GM23338 (cell line): ENCODE measurements around the gene TSPEAR. TPM values are rescaled to one million over a fixed set of nuclear protein-coding genes. Genes with fewer than 3 reads are reported as not detected.

ENCODE experiments used
- ATAC-seq: fragments of 200-7000 bp; cut with Tn5 transposase; 3 replicates; pipeline ENCODE4 v1.9.1; 2020
- DNase-seq: peaks from one replicate; pipeline ENCODE4 v3.0.0-alpha.2; 2015; ENCODE audit warnings: low spot score
- H2AFZ ChIP-seq: fragments of 200-600 bp; sonication (generic); 2 replicates; pipeline ENCODE4 v1.8.0; 2016; ENCODE audit warnings: antibody characterized with exemption, mild to moderate bottlenecking, moderate library complexity
- H3F3A ChIP-seq: fragments of 200-600 bp; sonication (generic); replicated peaks from 2 replicates; pipeline ENCODE4 v1.8.0; 2017; ENCODE audit warnings: antibody characterized with exemption, mixed run types, low read depth
- H3K27ac ChIP-seq: fragments of 200-600 bp; sonication (generic); 2 replicates; pipeline ENCODE4 v1.6.1; 2016; ENCODE audit warnings: low read depth
- H3K27me3 ChIP-seq: fragments of 200-600 bp; sonication (generic); 2 replicates; pipeline ENCODE4 v1.8.0; 2016; ENCODE audit warnings: mild to moderate bottlenecking, mixed run types, moderate library complexity; ENCODE audit not compliant: insufficient read depth
- H3K36me3 ChIP-seq: fragments of 200-600 bp; sonication (generic); 2 replicates; pipeline ENCODE4 v1.8.0; 2016; ENCODE audit warnings: mild to moderate bottlenecking; ENCODE audit not compliant: insufficient read depth
- H3K4me1 ChIP-seq: fragments of 200-600 bp; sonication (generic); 2 replicates; pipeline ENCODE4 v1.8.0; 2016; ENCODE audit warnings: mild to moderate bottlenecking, moderate library complexity; ENCODE audit not compliant: insufficient read depth
- H3K4me2 ChIP-seq: fragments of 200-600 bp; sonication (generic); 2 replicates; pipeline ENCODE4 v1.7.1; 2017; ENCODE audit warnings: mixed run types
- H3K4me3 ChIP-seq: fragments of 200-600 bp; sonication (generic); 2 replicates; pipeline ENCODE4 v1.6.1; 2016; ENCODE audit warnings: mixed run types
- H3K79me2 ChIP-seq: fragments of 200-600 bp; sonication (generic); replicated peaks from 2 replicates; pipeline ENCODE4 v1.8.0; 2017; ENCODE audit warnings: mild to moderate bottlenecking; ENCODE audit not compliant: insufficient read depth
- H3K9me2 ChIP-seq: fragments of 200-600 bp; sonication (generic); 2 replicates; pipeline ENCODE4 v1.8.0; 2017; ENCODE audit not compliant: insufficient read depth
- H4K20me1 ChIP-seq: fragments of 200-600 bp; sonication (generic); replicated peaks from 2 replicates; pipeline ENCODE4 v1.8.0; 2017; ENCODE audit warnings: mild to moderate bottlenecking; ENCODE audit not compliant: insufficient read depth
- H3K27ac Mint-ChIP-seq: 2 replicates; pipeline ENCODE4 v1.8.0; 2020; ENCODE audit warnings: inconsistent platforms, mild to moderate bottlenecking, moderate library complexity, mixed read lengths
- H3K27me3 Mint-ChIP-seq: 3 replicates; pipeline ENCODE4 v1.8.0; 2022; ENCODE audit warnings: low read depth, mild to moderate bottlenecking, moderate library complexity, mixed read lengths, inconsistent platforms; ENCODE audit not compliant: insufficient read depth, poor library complexity
- H3K36me3 Mint-ChIP-seq: 3 replicates; pipeline ENCODE4 v1.8.0; 2021; ENCODE audit warnings: low read depth, mild to moderate bottlenecking, inconsistent platforms, moderate library complexity, mixed read lengths
- H3K4me1 Mint-ChIP-seq: 3 replicates; pipeline ENCODE4 v1.8.0; 2020; ENCODE audit warnings: mild to moderate bottlenecking, inconsistent platforms, mixed read lengths
- H3K4me3 Mint-ChIP-seq: 3 replicates; pipeline ENCODE4 v1.8.0; 2021; ENCODE audit warnings: moderate library complexity, mild to moderate bottlenecking, inconsistent platforms, mixed read lengths
- H3K9me3 Mint-ChIP-seq: 3 replicates; pipeline ENCODE4 v1.8.0; 2020; ENCODE audit warnings: moderate library complexity, mild to moderate bottlenecking, inconsistent platforms, mixed read lengths
- JUNB ChIP-seq: IDR thresholded peaks from one replicate; pipeline ENCODE4 v1.6.1; 2016; ENCODE audit warnings: antibody characterized with exemption; ENCODE audit not compliant: unreplicated experiment
- NANOG ChIP-seq: IDR thresholded peaks from 2 replicates; pipeline ENCODE4 v1.6.1; 2016; ENCODE audit warnings: antibody characterized with exemption, borderline replicate concordance
- STAT1 ChIP-seq: IDR thresholded peaks from one replicate; pipeline ENCODE4 v1.6.1; 2016; ENCODE audit warnings: antibody characterized with exemption; ENCODE audit not compliant: unreplicated experiment
- ZNF114 ChIP-seq: fragments of 250-450 bp; sonication (Bioruptor Pico); IDR thresholded peaks from 2 replicates; pipeline ENCODE4 v1.5.0; 2020; ENCODE audit warnings: mild to moderate bottlenecking, moderate library complexity
- polyA plus RNA-seq: library from polyadenylated mRNA; unstranded; fragments of >200 nt; fragmentation: Nextera tagmentation; extraction: Ambion mirVana; gene quantifications from 2 replicates; pipeline ENCODE4 v1.2.1, GENCODE V29; 2016
- total RNA-seq: library from RNA; depleted of rRNA; stranded (reverse); fragments of >200 nt; shearing (Covaris generic); gene quantifications from 2 replicates; pipeline ENCODE4 v1.2.3, GENCODE V29; 2014
- TF ChIP-seq, protein P1 (sequence below): fragments of 250-450 bp; sonication (Bioruptor Pico); IDR thresholded peaks from 2 replicates; pipeline ENCODE4 v1.5.0; 2020; ENCODE audit warnings: mild to moderate bottlenecking, moderate library complexity
- TF ChIP-seq, protein P2 (sequence below): IDR thresholded peaks from one replicate; pipeline ENCODE4 v1.6.1; 2018; ENCODE audit warnings: antibody characterized with exemption; ENCODE audit not compliant: unreplicated experiment

Gene TSPEAR
- total and polyA plus RNA-seq, 2 experiments from 2014 or later: 0.35 to 0.92 TPM

DNA sequence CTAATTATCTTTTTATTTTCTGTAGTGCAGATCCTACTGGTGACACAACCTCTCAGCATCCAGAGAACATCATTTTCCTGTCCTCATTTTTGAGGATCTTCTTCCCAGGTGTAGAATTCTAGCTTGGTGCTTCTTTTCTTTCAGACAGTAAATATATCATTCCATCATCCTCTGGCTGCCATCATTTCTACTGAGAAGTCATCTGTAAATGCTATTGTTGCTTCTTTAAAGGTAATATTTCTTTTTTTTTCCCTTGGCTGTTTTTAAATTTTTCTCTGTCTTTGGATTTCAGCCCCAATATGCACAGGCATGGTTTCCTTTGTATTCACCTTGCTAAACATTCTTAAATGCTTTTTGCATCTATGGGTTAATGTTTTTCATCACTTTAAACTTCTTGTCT lies 87.8 kb downstream of the TSPEAR start:
- Mint-ChIP-seq H3K27me3 (peaks cover 8% of the 10 kb centered on the region), H3K4me1 (peaks cover 3% of the 10 kb centered on the region; the same call in 1 of the 3 replicates), H3K4me3 (no peak overlapping the region), H3K36me3 (peaks cover 32% of the 10 kb centered on the region), H3K9me3 (peaks cover 54% of the 10 kb centered on the region), H3K27ac (no peak overlapping the region)
- Histone ChIP-seq H3K9me2 (no peaks in the 10 kb centered on the region), H3K27me3 (no peaks in the 10 kb centered on the region), H3K27ac (no peak overlapping the region), H3K4me1 (no peaks in the 10 kb centered on the region), H3K4me3 (no peak overlapping the region), H3K36me3 (no peaks in the 10 kb centered on the region; the same call in 1 of the 2 replicates), H3K79me2 (no peaks in the 10 kb centered on the region), H4K20me1 (no peaks in the 10 kb centered on the region), H3K4me2 (no peak overlapping the region), H2AFZ (no peak overlapping the region), H3F3A (no peaks in the 10 kb centered on the region)
- no peak for DNase-seq
- TF ChIP-seq, protein P1, sequence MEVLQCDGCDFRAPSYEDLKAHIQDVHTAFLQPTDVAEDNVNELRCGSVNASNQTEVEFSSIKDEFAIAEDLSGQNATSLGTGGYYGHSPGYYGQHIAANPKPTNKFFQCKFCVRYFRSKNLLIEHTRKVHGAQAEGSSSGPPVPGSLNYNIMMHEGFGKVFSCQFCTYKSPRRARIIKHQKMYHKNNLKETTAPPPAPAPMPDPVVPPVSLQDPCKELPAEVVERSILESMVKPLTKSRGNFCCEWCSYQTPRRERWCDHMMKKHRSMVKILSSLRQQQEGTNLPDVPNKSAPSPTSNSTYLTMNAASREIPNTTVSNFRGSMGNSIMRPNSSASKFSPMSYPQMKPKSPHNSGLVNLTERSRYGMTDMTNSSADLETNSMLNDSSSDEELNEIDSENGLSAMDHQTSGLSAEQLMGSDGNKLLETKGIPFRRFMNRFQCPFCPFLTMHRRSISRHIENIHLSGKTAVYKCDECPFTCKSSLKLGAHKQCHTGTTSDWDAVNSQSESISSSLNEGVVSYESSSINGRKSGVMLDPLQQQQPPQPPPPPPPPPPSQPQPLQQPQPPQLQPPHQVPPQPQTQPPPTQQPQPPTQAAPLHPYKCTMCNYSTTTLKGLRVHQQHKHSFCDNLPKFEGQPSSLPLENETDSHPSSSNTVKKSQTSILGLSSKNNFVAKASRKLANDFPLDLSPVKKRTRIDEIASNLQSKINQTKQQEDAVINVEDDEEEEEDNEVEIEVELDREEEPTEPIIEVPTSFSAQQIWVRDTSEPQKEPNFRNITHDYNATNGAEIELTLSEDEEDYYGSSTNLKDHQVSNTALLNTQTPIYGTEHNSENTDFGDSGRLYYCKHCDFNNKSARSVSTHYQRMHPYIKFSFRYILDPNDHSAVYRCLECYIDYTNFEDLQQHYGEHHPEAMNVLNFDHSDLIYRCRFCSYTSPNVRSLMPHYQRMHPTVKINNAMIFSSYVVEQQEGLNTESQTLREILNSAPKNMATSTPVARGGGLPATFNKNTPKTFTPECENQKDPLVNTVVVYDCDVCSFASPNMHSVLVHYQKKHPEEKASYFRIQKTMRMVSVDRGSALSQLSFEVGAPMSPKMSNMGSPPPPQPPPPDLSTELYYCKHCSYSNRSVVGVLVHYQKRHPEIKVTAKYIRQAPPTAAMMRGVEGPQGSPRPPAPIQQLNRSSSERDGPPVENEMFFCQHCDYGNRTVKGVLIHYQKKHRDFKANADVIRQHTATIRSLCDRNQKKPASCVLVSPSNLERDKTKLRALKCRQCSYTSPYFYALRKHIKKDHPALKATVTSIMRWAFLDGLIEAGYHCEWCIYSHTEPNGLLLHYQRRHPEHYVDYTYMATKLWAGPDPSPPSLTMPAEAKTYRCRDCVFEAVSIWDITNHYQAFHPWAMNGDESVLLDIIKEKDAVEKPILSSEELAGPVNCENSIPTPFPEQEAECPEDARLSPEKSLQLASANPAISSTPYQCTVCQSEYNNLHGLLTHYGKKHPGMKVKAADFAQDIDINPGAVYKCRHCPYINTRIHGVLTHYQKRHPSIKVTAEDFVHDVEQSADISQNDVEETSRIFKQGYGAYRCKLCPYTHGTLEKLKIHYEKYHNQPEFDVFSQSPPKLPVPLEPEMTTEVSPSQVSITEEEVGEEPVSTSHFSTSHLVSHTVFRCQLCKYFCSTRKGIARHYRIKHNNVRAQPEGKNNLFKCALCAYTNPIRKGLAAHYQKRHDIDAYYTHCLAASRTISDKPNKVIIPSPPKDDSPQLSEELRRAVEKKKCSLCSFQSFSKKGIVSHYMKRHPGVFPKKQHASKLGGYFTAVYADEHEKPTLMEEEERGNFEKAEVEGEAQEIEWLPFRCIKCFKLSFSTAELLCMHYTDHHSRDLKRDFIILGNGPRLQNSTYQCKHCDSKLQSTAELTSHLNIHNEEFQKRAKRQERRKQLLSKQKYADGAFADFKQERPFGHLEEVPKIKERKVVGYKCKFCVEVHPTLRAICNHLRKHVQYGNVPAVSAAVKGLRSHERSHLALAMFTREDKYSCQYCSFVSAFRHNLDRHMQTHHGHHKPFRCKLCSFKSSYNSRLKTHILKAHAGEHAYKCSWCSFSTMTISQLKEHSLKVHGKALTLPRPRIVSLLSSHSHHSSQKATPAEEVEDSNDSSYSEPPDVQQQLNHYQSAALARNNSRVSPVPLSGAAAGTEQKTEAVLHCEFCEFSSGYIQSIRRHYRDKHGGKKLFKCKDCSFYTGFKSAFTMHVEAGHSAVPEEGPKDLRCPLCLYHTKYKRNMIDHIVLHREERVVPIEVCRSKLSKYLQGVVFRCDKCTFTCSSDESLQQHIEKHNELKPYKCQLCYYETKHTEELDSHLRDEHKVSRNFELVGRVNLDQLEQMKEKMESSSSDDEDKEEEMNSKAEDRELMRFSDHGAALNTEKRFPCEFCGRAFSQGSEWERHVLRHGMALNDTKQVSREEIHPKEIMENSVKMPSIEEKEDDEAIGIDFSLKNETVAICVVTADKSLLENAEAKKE (CRISPR knock-in tag): no peak
- TF ChIP-seq JUNB: no peak
- no peak for TF ChIP-seq NANOG
- TF ChIP-seq, protein P2, sequence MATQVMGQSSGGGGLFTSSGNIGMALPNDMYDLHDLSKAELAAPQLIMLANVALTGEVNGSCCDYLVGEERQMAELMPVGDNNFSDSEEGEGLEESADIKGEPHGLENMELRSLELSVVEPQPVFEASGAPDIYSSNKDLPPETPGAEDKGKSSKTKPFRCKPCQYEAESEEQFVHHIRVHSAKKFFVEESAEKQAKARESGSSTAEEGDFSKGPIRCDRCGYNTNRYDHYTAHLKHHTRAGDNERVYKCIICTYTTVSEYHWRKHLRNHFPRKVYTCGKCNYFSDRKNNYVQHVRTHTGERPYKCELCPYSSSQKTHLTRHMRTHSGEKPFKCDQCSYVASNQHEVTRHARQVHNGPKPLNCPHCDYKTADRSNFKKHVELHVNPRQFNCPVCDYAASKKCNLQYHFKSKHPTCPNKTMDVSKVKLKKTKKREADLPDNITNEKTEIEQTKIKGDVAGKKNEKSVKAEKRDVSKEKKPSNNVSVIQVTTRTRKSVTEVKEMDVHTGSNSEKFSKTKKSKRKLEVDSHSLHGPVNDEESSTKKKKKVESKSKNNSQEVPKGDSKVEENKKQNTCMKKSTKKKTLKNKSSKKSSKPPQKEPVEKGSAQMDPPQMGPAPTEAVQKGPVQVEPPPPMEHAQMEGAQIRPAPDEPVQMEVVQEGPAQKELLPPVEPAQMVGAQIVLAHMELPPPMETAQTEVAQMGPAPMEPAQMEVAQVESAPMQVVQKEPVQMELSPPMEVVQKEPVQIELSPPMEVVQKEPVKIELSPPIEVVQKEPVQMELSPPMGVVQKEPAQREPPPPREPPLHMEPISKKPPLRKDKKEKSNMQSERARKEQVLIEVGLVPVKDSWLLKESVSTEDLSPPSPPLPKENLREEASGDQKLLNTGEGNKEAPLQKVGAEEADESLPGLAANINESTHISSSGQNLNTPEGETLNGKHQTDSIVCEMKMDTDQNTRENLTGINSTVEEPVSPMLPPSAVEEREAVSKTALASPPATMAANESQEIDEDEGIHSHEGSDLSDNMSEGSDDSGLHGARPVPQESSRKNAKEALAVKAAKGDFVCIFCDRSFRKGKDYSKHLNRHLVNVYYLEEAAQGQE: no peak
- no peak for TF ChIP-seq ZNF114 (CRISPR knock-in tag)
- TF ChIP-seq STAT1: no peak
- no peak for ATAC-seq
